PC-9 (cell line): ENCODE data around the gene GTF3C6.

Experiments used
- CTCF ChIP-seq: fragments of 200-600 bp; sonication (generic); conservative IDR thresholded peaks from 2 replicates; pipeline ENCODE4 v1.6.1; 2017; ENCODE audit warnings: mixed run types, antibody characterized with exemption, mild to moderate bottlenecking, moderate library complexity
- EZH2 ChIP-seq: fragments of 200-600 bp; sonication (generic); IDR thresholded peaks from 2 replicates; pipeline ENCODE4 v1.8.0; 2017; ENCODE audit warnings: antibody characterized with exemption, low read depth

GRCh38 chr6:110996691-110997090, 38.2 kb downstream of the GTF3C6 start:
- TF ChIP-seq CTCF (no peak), EZH2 (no peak)
